ENCODE data around the gene MYEOV.

Gene MYEOV

GRCh38 chr11:69330330-69330729 lies 36.4 kb downstream of the MYEOV start:
- no peak overlapping the region for H3K27ac ChIP-seq
- no peak for TF ChIP-seq ZFX (IDR thresholded peaks at IDR 0.05)
- TF ChIP-seq CTCF (conservative IDR thresholded peaks at IDR 0.05) = no peak

GRCh38 chr11:69333149-69333710 lies 39.3 kb downstream of the MYEOV start:
- TF ChIP-seq ZFX (IDR thresholded peaks at IDR 0.05) = no peak
- TF ChIP-seq CTCF (conservative IDR thresholded peaks at IDR 0.05) = no peak

GRCh38 chr11:69333879-69334278 lies 39.9 kb downstream of the MYEOV start:
- H3K27ac ChIP-seq = no peak overlapping the region
- TF ChIP-seq ZFX (IDR thresholded peaks at IDR 0.05) = no peak
- TF ChIP-seq CTCF (conservative IDR thresholded peaks at IDR 0.05) = no peak

More at GRCh38 chr11:69333149-69333710, 39.3 kb downstream of the MYEOV start:
- H3K27ac ChIP-seq = no peak overlapping the region

GRCh38 chr11:69335007-69335780 lies 41.2 kb downstream of the MYEOV start:
- H3K27ac ChIP-seq = no peak overlapping the region
- no peak for TF ChIP-seq ZFX (IDR thresholded peaks at IDR 0.05)
- TF ChIP-seq CTCF (conservative IDR thresholded peaks at IDR 0.05) = no peak

- no peak for TF ChIP-seq CTCF (conservative IDR thresholded peaks at IDR 0.05)
- no peak for TF ChIP-seq ZFX (IDR thresholded peaks at IDR 0.05)
- H3K27ac ChIP-seq = no peak overlapping the region
These were observed 41.9 kb downstream of the MYEOV start for GRCh38 chr11:69335781-69336405.

- TF ChIP-seq CTCF (conservative IDR thresholded peaks at IDR 0.05) (no peak), ZFX (IDR thresholded peaks at IDR 0.05) (no peak)
- no peak overlapping the region for H3K27ac ChIP-seq
These were observed 43.3 kb downstream of the MYEOV start for GRCh38 chr11:69337211-69337721.
